CD4-positive, alpha-beta T cell treated with Interleukin-6 for 4 hours (primary cell): ENCODE data around the gene PLEKHN1.
"Not testable (repeated sequence)": the region's sequence is repeated elsewhere in the genome, so short reads cannot be mapped to it uniquely, and the experiment has no call there.

Experiments used
- DNase-seq: peaks from one replicate; pipeline ENCODE4 v3.0.0-alpha.2; 2020; ENCODE audit warnings: mixed read lengths

The PLEKHN1 gene

GRCh38 chr1:995665-996633 is 29.7 kb downstream of the PLEKHN1 start:
- DNase-seq, result no peak

- no peak for DNase-seq
These were observed 30.8 kb downstream of the PLEKHN1 start for GRCh38 chr1:996851-997712.

- DNase-seq, result no peak
These were observed 31.4 kb downstream of the PLEKHN1 start for GRCh38 chr1:997713-997992.

GRCh38 chr1:997993-998744 is 31.9 kb downstream of the PLEKHN1 start:
- DNase-seq, result no peak

GRCh38 chr1:998745-998994 is 32.4 kb downstream of the PLEKHN1 start:
- no peak for DNase-seq

- DNase-seq, result peak; percentile 28
These were observed 32.9 kb downstream of the PLEKHN1 start for GRCh38 chr1:998995-999724.

- peak; percentile 72 for DNase-seq
These were observed 33.6 kb downstream of the PLEKHN1 start, which contains the start of gene HES4 for GRCh38 chr1:999725-1000356. Gene HES4 (minus strand): TSS chr1:1000097. CDS start chr1:999973, 124 bp downstream.

GRCh38 chr1:1000357-1001056 is 34.2 kb downstream of the PLEKHN1 start:
- peak; percentile 53 for DNase-seq

- DNase-seq, result no peak
These were observed 34.9 kb downstream of the PLEKHN1 start for GRCh38 chr1:1001057-1001783.

- DNase-seq, result no peak
These were observed 37.5 kb downstream of the PLEKHN1 start for GRCh38 chr1:1003618-1004419.

- DNase-seq, result no peak
These were observed 38.1 kb downstream of the PLEKHN1 start for GRCh38 chr1:1004420-1004779.

GRCh38 chr1:1004780-1005697 is 38.8 kb downstream of the PLEKHN1 start:
- no peak for DNase-seq

- DNase-seq, result no peak
These were observed 39.6 kb downstream of the PLEKHN1 start for GRCh38 chr1:1005774-1006304.

- DNase-seq, result no peak
These were observed 40.2 kb downstream of the PLEKHN1 start for GRCh38 chr1:1006305-1007159.

- not testable (repeated sequence) for DNase-seq
These were observed 43.8 kb downstream of the PLEKHN1 start for GRCh38 chr1:1010131-1010530.

- DNase-seq, result no peak
These were observed 45.2 kb downstream of the PLEKHN1 start for GRCh38 chr1:1011396-1011949.

- DNase-seq, result peak; percentile 27
These were observed 46.4 kb downstream of the PLEKHN1 start for GRCh38 chr1:1012736-1013104.
